HG03565 (cell line): ENCODE measurements around the gene CSTB.
A peak's percentile ranks its signal among the peaks of the same experiment; 100 is the strongest.

Source experiments
- ATAC-seq: cut with Tn5 transposase; IDR thresholded peaks from one replicate; pipeline ENCODE4 v1.9.1; 2021; ENCODE audit warnings: mild to moderate bottlenecking, moderate library complexity; ENCODE audit not compliant: unreplicated experiment

The CSTB gene

GRCh38 chr21:43811262-43812105 lies 35.4 kb upstream of the CSTB start:
- no peak for ATAC-seq

- ATAC-seq = peak; percentile 38
Measured at GRCh38 chr21:43810505-43811261, 34.6 kb upstream of the CSTB start.

GRCh38 chr21:43809853-43810504 lies 33.9 kb upstream of the CSTB start:
- no peak for ATAC-seq

GRCh38 chr21:43809346-43809799 lies 33.3 kb upstream of the CSTB start:
- ATAC-seq = no peak

GRCh38 chr21:43808832-43809251 lies 32.7 kb upstream of the CSTB start:
- ATAC-seq = no peak

GRCh38 chr21:43808367-43808766 lies 32.3 kb upstream of the CSTB start:
- ATAC-seq = no peak

- no peak for ATAC-seq
Measured at GRCh38 chr21:43806017-43806710, 30.1 kb upstream of the CSTB start.

- ATAC-seq = peak; percentile 81
Measured at GRCh38 chr21:43805275-43805800, 29.2 kb upstream of the CSTB start.

GRCh38 chr21:43803558-43804300 lies 27.6 kb upstream of the CSTB start:
- ATAC-seq = no peak

- no peak for ATAC-seq
Measured at GRCh38 chr21:43802713-43803313, 26.7 kb upstream of the CSTB start.

GRCh38 chr21:43801006-43801783 lies 25.1 kb upstream of the CSTB start:
- ATAC-seq = no peak

- no peak for ATAC-seq
Measured at GRCh38 chr21:43800566-43800965, 24.5 kb upstream of the CSTB start.

- no peak for ATAC-seq
Measured at GRCh38 chr21:43800124-43800523, 24.0 kb upstream of the CSTB start.

- ATAC-seq = no peak
Measured at GRCh38 chr21:43799301-43799840, 23.3 kb upstream of the CSTB start.

GRCh38 chr21:43797925-43798715 lies 22.0 kb upstream of the CSTB start:
- ATAC-seq = no peak

- no peak for ATAC-seq
Measured at GRCh38 chr21:43797415-43797814, 21.3 kb upstream of the CSTB start.

- no peak for ATAC-seq
Measured at GRCh38 chr21:43794857-43795256, 18.7 kb upstream of the CSTB start.

- ATAC-seq = no peak
Measured at GRCh38 chr21:43794311-43794710, 18.2 kb upstream of the CSTB start.
